ENCODE data around the gene NTM.
"Not testable (repeated sequence)": the region's sequence is repeated elsewhere in the genome, so short reads cannot be mapped to it uniquely, and the experiment has no call there.

The NTM gene

GRCh38 chr11:131478341-131478740 is 107.9 kb downstream of the NTM start:
- H3K36me3 ChIP-seq (ENCODE audit: control insufficient read depth, insufficient read depth, low read length) = no peaks in the 10 kb centered on the region
- H3K9me3 ChIP-seq (ENCODE audit: control insufficient read depth, low read length) = no peaks in the 10 kb centered on the region
- no peak overlapping the region for H3K27ac ChIP-seq (ENCODE audit: low read depth, low read length, severe bottlenecking)
- H3K4me1 ChIP-seq (ENCODE audit: control insufficient read depth, insufficient read depth, low read length, poor library complexity, severe bottlenecking) = no peaks in the 10 kb centered on the region
- WGBS, 2 experiments (ENCODE audit: insufficient coverage in 2 of 2) = no CpG with 5 or more reads among the region's 2 CpGs
- no peak overlapping the region for H3K4me3 ChIP-seq (ENCODE audit: extremely low read depth, insufficient read depth, low read length, poor library complexity, severe bottlenecking)

- no peaks in the 10 kb centered on the region for H3K4me1 ChIP-seq (ENCODE audit: control insufficient read depth, insufficient read depth, low read length, poor library complexity, severe bottlenecking)
- no peak overlapping the region for H3K4me3 ChIP-seq (ENCODE audit: extremely low read depth, insufficient read depth, low read length, poor library complexity, severe bottlenecking)
- no peaks in the 10 kb centered on the region for H3K36me3 ChIP-seq (ENCODE audit: control insufficient read depth, insufficient read depth, low read length)
- 100% methylated on average over 2 to 3 of the region's 3 CpGs for WGBS, 2 experiments (ENCODE audit: insufficient coverage in 2 of 2)
- H3K9me3 ChIP-seq (ENCODE audit: control insufficient read depth, low read length) = no peaks in the 10 kb centered on the region
- H3K27ac ChIP-seq (ENCODE audit: low read depth, low read length, severe bottlenecking) = no peak overlapping the region
Observed at GRCh38 chr11:131481303-131481702, 110.9 kb downstream of the NTM start.

GRCh38 chr11:131481971-131482370 is 111.6 kb downstream of the NTM start:
- Histone ChIP-seq H3K4me3 (ENCODE audit: extremely low read depth, insufficient read depth, low read length, poor library complexity, severe bottlenecking) (no peak overlapping the region), H3K9me3 (ENCODE audit: control insufficient read depth, low read length) (no peaks in the 10 kb centered on the region), H3K27ac (ENCODE audit: low read depth, low read length, severe bottlenecking) (no peak overlapping the region), H3K4me1 (ENCODE audit: control insufficient read depth, insufficient read depth, low read length, poor library complexity, severe bottlenecking) (peaks cover 2% of the 10 kb centered on the region), H3K36me3 (ENCODE audit: control insufficient read depth, insufficient read depth, low read length) (no peaks in the 10 kb centered on the region)
- WGBS, 2 experiments (ENCODE audit: insufficient coverage in 2 of 2) = 93 to 100% methylated on average over 3 of the region's 3 CpGs

- peaks cover 2% of the 10 kb centered on the region for H3K4me1 ChIP-seq (ENCODE audit: control insufficient read depth, insufficient read depth, low read length, poor library complexity, severe bottlenecking)
- WGBS, 2 experiments (ENCODE audit: insufficient coverage in 2 of 2) = 92 to 96% methylated on average over 7 of the region's 7 CpGs
- no peak overlapping the region for H3K27ac ChIP-seq (ENCODE audit: low read depth, low read length, severe bottlenecking)
- H3K9me3 ChIP-seq (ENCODE audit: control insufficient read depth, low read length) = no peaks in the 10 kb centered on the region
- no peak overlapping the region for H3K4me3 ChIP-seq (ENCODE audit: extremely low read depth, insufficient read depth, low read length, poor library complexity, severe bottlenecking)
- H3K36me3 ChIP-seq (ENCODE audit: control insufficient read depth, insufficient read depth, low read length) = no peaks in the 10 kb centered on the region
Observed at GRCh38 chr11:131483453-131483852, 113.0 kb downstream of the NTM start.

- Histone ChIP-seq H3K36me3 (ENCODE audit: control insufficient read depth, insufficient read depth, low read length) (no peaks in the 10 kb centered on the region), H3K4me1 (ENCODE audit: control insufficient read depth, insufficient read depth, low read length, poor library complexity, severe bottlenecking) (peaks cover 2% of the 10 kb centered on the region), H3K9me3 (ENCODE audit: control insufficient read depth, low read length) (no peaks in the 10 kb centered on the region), H3K27ac (ENCODE audit: low read depth, low read length, severe bottlenecking) (no peak overlapping the region), H3K4me3 (ENCODE audit: extremely low read depth, insufficient read depth, low read length, poor library complexity, severe bottlenecking) (no peak overlapping the region)
- WGBS, 2 experiments (ENCODE audit: insufficient coverage in 2 of 2) = 52 to 72% methylated on average over 3 of the region's 4 CpGs
Observed at GRCh38 chr11:131483877-131484276, 113.5 kb downstream of the NTM start.

- H3K4me1 ChIP-seq (ENCODE audit: control insufficient read depth, insufficient read depth, low read length, poor library complexity, severe bottlenecking) = peaks cover 2% of the 10 kb centered on the region
- H3K4me3 ChIP-seq (ENCODE audit: extremely low read depth, insufficient read depth, low read length, poor library complexity, severe bottlenecking) = no peak overlapping the region
- no peaks in the 10 kb centered on the region for H3K36me3 ChIP-seq (ENCODE audit: control insufficient read depth, insufficient read depth, low read length)
- no peaks in the 10 kb centered on the region for H3K9me3 ChIP-seq (ENCODE audit: control insufficient read depth, low read length)
- WGBS, 2 experiments (ENCODE audit: insufficient coverage in 2 of 2) = 72 to 85% methylated on average over 3 of the region's 3 CpGs
- H3K27ac ChIP-seq (ENCODE audit: low read depth, low read length, severe bottlenecking) = no peak overlapping the region
Observed at GRCh38 chr11:131486100-131486499, 115.7 kb downstream of the NTM start.

- no peak overlapping the region for H3K4me3 ChIP-seq (ENCODE audit: extremely low read depth, insufficient read depth, low read length, poor library complexity, severe bottlenecking)
- H3K27ac ChIP-seq (ENCODE audit: low read depth, low read length, severe bottlenecking) = no peak overlapping the region
- H3K4me1 ChIP-seq (ENCODE audit: control insufficient read depth, insufficient read depth, low read length, poor library complexity, severe bottlenecking) = peaks cover 2% of the 10 kb centered on the region
- 89 to 90% methylated on average over 1 to 2 of the region's 2 CpGs for WGBS, 2 experiments (ENCODE audit: insufficient coverage in 2 of 2)
- H3K9me3 ChIP-seq (ENCODE audit: control insufficient read depth, low read length) = no peaks in the 10 kb centered on the region
- no peaks in the 10 kb centered on the region for H3K36me3 ChIP-seq (ENCODE audit: control insufficient read depth, insufficient read depth, low read length)
Observed at GRCh38 chr11:131486937-131487635, 116.7 kb downstream of the NTM start.

- H3K9me3 ChIP-seq (ENCODE audit: control insufficient read depth, low read length) = no peaks in the 10 kb centered on the region
- WGBS, 2 experiments (ENCODE audit: insufficient coverage in 2 of 2) = 86% methylated on average over 3 of the region's 4 CpGs
- no peak overlapping the region for H3K4me3 ChIP-seq (ENCODE audit: extremely low read depth, insufficient read depth, low read length, poor library complexity, severe bottlenecking)
- no peak overlapping the region for H3K27ac ChIP-seq (ENCODE audit: low read depth, low read length, severe bottlenecking)
- peaks cover 2% of the 10 kb centered on the region for H3K4me1 ChIP-seq (ENCODE audit: control insufficient read depth, insufficient read depth, low read length, poor library complexity, severe bottlenecking)
- H3K36me3 ChIP-seq (ENCODE audit: control insufficient read depth, insufficient read depth, low read length) = no peaks in the 10 kb centered on the region
Observed at GRCh38 chr11:131488238-131488637, 117.8 kb downstream of the NTM start.

GRCh38 chr11:131491503-131491902 is 121.1 kb downstream of the NTM start:
- no peak overlapping the region for H3K27ac ChIP-seq (ENCODE audit: low read depth, low read length, severe bottlenecking)
- no peaks in the 10 kb centered on the region for H3K36me3 ChIP-seq (ENCODE audit: control insufficient read depth, insufficient read depth, low read length)
- WGBS, 2 experiments (ENCODE audit: insufficient coverage in 2 of 2) = 86 to 93% methylated on average over 3 to 4 of the region's 4 CpGs
- peaks cover 2% of the 10 kb centered on the region for H3K4me1 ChIP-seq (ENCODE audit: control insufficient read depth, insufficient read depth, low read length, poor library complexity, severe bottlenecking)
- no peak overlapping the region for H3K4me3 ChIP-seq (ENCODE audit: extremely low read depth, insufficient read depth, low read length, poor library complexity, severe bottlenecking)
- H3K9me3 ChIP-seq (ENCODE audit: control insufficient read depth, low read length) = no peaks in the 10 kb centered on the region

- Histone ChIP-seq H3K27ac (ENCODE audit: low read depth, low read length, severe bottlenecking) (no peak overlapping the region), H3K4me3 (ENCODE audit: extremely low read depth, insufficient read depth, low read length, poor library complexity, severe bottlenecking) (no peak overlapping the region), H3K4me1 (ENCODE audit: control insufficient read depth, insufficient read depth, low read length, poor library complexity, severe bottlenecking) (no peaks in the 10 kb centered on the region), H3K36me3 (ENCODE audit: control insufficient read depth, insufficient read depth, low read length) (no peaks in the 10 kb centered on the region), H3K9me3 (ENCODE audit: control insufficient read depth, low read length) (no peaks in the 10 kb centered on the region)
- 87 to 89% methylated on average over 4 of the region's 6 CpGs for WGBS, 2 experiments (ENCODE audit: insufficient coverage in 2 of 2)
Observed at GRCh38 chr11:131495423-131495822, 125.0 kb downstream of the NTM start.

- not testable (repeated sequence) for H3K4me3 ChIP-seq (ENCODE audit: extremely low read depth, insufficient read depth, low read length, poor library complexity, severe bottlenecking); H3K4me1 ChIP-seq (ENCODE audit: control insufficient read depth, insufficient read depth, low read length, poor library complexity, severe bottlenecking); H3K36me3 ChIP-seq (ENCODE audit: control insufficient read depth, insufficient read depth, low read length); H3K27ac ChIP-seq (ENCODE audit: low read depth, low read length, severe bottlenecking); H3K9me3 ChIP-seq (ENCODE audit: control insufficient read depth, low read length)
- WGBS, 2 experiments (ENCODE audit: insufficient coverage in 2 of 2) = 92 to 93% methylated on average over 3 to 4 of the region's 5 CpGs
Observed at GRCh38 chr11:131497686-131498085, 127.3 kb downstream of the NTM start.
